DOHH2 (cell line): Measurements from ENCODE around the gene SCN5A.

ENCODE experiments used
- EZH2phosphoT487 ChIP-seq: fragments of 200-600 bp; sonication (generic); IDR thresholded peaks from 2 replicates; pipeline ENCODE4 v1.6.1; 2017; ENCODE audit warnings: borderline replicate concordance, mild to moderate bottlenecking, antibody characterized with exemption, low read length, moderate library complexity, mixed read lengths
- TF ChIP-seq, protein P1 (sequence below): fragments of 200-600 bp; sonication (generic); IDR thresholded peaks from one replicate; pipeline ENCODE4 v1.5.1; 2014; ENCODE audit warnings: antibody characterized with exemption, mild to moderate bottlenecking, low read depth, low read length; ENCODE audit not compliant: poor library complexity, severe bottlenecking

DNA sequence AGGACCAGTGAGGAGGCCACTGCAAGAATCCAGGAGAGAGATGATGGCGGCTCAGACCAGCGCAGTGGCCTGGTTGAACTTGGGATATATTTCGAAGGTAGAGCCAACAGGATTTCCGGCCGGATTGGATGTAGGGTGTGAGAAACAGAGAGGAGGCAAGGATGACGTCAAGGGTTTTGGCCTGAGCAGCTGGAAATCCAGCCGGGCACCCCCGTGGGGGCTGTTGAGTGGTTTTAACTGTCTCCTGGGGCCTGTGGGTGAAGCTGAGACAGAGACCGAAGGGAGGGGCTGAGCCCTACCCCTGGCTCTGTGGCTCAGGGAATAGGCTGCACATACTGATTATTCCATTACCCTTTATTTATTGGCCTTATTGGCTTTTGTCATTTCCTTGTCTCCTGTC is 107.7 kb downstream of the SCN5A start:
- TF ChIP-seq, protein P1, sequence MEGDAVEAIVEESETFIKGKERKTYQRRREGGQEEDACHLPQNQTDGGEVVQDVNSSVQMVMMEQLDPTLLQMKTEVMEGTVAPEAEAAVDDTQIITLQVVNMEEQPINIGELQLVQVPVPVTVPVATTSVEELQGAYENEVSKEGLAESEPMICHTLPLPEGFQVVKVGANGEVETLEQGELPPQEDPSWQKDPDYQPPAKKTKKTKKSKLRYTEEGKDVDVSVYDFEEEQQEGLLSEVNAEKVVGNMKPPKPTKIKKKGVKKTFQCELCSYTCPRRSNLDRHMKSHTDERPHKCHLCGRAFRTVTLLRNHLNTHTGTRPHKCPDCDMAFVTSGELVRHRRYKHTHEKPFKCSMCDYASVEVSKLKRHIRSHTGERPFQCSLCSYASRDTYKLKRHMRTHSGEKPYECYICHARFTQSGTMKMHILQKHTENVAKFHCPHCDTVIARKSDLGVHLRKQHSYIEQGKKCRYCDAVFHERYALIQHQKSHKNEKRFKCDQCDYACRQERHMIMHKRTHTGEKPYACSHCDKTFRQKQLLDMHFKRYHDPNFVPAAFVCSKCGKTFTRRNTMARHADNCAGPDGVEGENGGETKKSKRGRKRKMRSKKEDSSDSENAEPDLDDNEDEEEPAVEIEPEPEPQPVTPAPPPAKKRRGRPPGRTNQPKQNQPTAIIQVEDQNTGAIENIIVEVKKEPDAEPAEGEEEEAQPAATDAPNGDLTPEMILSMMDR = no peak
- no peak for TF ChIP-seq EZH2phosphoT487
